Left colon (tissue), 2 donors: ENCODE data around the gene MRPL41. TPM values are rescaled to one million over a fixed set of nuclear protein-coding genes. Genes with fewer than 3 reads are reported as not detected.
"Not testable (repeated sequence)": the region's sequence is repeated elsewhere in the genome, so short reads cannot be mapped to it uniquely, and the experiment has no call there.

Experiments used
- ATAC-seq: fragments of 200-7000 bp; cut with Tn5 transposase; one replicate; pipeline ENCODE4 v1.9.1; 2020; ENCODE audit warnings: mild to moderate bottlenecking, moderate library complexity
- DNase-seq, 2 donors: peaks; one replicate each; pipeline ENCODE4 v3.0.0-alpha.2; 2020
- intact Hi-C, 2 donors: fragments of 100-400 bp; cut with DNase I in 1 of 2; cut with micrococcal nuclease in 1 of 2; formaldehyde crosslinking; loops; one replicate each; pipeline versions ENCODE4 v1.11.2 to v1.14.0; 2022; cut with DNase I, micrococcal nuclease
- total RNA-seq, 2 donors: library from RNA; stranded (reverse); fragmentation: NEBNext Ultra II Directional; extraction: Animal tissue kit (Norgen Biotek cat#: 25700); gene quantifications; one replicate each; pipeline ENCODE4 v1.2.1, GENCODE V29; 2021
- donor health status: DM: no; HTN: no; CAD: no.
- donor health status: DM: yes; HTN: yes; CAD: no.

MRPL41 gene
- total RNA-seq, 2 donors from 2014 or later = 109 to 136 TPM

DNA sequence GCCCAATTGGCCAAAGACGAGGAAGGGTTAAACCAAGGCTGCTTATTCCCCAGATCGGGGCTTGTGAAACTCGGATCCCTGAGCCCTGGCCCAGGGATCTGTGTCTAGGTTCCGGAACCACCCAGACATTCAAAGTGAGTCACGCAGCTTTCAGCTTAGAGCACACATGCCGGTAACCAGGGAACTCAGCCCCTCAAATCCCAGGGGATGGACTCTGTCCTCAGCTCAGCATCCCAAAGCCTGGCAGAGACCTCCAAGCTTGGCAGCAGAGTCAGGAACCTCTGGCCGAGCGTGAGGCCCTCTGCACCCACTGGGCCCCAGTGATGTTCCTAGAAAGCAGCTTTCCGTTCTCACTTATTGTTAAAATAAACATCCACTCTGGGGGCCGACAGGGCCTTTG is 6.6 kb upstream of the MRPL41 start:
- ATAC-seq (no peak), DNase-seq (no peak)
- intact Hi-C loops = no loop called here

DNA sequence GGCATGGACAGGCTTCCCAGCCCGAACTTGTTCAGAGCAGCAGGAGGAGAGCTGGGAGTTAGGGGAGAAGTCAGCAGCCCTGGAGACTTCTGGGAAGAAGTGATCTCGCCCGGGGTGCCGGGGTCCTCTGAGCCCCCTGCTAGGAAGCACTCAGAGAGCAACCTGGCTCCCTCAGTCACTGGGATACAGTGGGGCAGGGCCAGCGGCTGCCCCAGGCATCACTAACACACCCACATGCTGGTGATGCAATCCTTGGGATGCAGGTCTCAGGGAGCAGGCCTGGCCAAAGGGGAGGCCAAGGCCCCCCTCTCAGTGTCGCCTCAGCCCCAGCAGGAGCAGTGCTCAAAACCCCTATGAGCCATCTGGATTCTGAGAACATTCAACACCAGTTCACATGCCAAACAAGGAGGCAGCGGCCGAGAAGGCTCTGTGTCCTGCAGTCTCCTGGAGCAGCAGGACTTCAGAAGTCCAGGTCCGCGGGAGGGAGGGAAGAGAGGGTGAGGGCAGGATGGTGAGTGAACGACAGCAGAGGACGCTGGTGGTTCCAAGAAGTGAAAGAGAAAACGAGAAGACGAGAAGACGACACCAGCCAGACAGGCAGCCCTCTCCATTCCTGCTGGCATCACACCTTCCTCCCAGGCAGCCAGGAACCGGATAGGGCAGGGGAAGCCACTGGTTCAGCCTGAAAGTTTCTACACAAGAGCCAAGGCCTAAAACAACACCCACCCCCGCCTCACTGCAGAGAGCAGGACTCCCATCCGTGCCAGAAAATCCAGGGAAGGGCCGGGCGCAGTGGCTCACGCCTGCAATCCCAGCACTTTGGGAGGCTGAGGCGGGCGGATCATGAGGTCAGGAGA is 3.8 kb upstream of the MRPL41 start:
- DNase-seq (no peak), ATAC-seq (no peak)
- intact Hi-C loops = no loop called here

DNA sequence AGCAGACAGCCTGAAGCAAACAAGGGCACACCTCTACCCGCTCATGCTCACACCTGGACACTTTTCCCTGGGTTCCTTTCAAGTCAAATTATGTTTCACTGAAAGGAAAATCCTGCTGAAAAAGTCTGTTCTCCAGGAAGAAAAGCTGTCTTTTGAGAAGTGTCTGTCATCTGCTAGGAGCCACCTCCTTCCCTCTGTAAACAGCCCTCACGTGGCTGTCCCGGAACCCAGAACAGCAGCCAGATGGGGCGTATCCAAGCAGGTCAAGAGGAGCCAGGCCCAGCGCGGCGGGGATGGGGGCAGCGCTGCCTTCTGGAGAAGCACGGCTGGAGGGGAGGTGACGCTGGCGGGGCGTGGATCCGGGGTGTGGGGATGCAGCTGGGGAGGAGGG is 1.5 kb upstream of the MRPL41 start, which contains the start of gene PNPLA7:
PNPLA7 (minus strand) TSS at position 172 of the 391 bp plus-strand sequence. CDS start 205 bp downstream, outside the sequence.
- ATAC-seq = peak; percentile 80
- DNase-seq = peak; percentile 92 to 95
- intact Hi-C loops = no loop called here

DNA sequence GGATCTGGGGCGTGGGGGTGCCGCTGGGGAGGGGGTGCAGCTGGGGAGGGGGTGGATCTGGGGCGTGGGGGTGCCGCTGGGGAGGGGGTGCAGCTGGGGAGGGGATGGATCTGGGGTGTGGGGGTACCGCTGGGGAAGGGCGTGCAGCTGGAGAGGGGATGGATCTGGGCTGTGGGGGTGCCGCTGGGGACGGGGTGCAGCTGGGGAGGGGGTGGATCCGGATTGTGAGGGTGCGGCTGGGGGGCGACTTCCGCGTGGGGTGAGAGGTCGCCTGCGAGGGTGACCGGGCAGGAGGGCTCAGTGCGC is 768 bp upstream of the MRPL41 start:
- peak in 1 of 2 donors; percentile 47 for DNase-seq
- ATAC-seq, intact Hi-C loops: not testable (repeated sequence)

DNA sequence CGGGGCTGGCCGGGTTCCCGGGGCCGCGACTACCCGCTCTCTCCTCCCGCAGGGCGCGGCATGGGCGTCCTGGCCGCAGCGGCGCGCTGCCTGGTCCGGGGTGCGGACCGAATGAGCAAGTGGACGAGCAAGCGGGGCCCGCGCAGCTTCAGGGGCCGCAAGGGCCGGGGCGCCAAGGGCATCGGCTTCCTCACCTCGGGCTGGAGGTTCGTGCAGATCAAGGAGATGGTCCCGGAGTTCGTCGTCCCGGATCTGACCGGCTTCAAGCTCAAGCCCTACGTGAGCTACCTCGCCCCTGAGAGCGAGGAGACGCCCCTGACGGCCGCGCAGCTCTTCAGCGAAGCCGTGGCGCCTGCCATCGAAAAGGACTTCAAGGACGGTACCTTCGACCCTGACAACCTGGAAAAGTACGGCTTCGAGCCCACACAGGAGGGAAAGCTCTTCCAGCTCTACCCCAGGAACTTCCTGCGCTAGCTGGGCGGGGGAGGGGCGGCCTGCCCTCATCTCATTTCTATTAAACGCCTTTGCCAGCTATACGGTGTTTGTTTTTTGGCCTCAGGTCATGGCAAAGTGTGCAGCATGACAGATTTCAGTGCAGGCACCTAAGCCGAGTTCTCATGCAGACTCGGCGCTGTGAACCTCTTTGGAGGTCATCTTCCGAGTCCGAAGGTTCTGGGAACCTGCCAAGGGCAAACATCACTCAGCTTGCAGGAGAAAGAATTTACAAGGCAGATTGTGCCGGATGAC is 516 bp downstream of the MRPL41 start:
- DNase-seq (peak; percentile 37 to 62), ATAC-seq (peak; percentile 17)
- intact Hi-C loops = no loop called here

DNA sequence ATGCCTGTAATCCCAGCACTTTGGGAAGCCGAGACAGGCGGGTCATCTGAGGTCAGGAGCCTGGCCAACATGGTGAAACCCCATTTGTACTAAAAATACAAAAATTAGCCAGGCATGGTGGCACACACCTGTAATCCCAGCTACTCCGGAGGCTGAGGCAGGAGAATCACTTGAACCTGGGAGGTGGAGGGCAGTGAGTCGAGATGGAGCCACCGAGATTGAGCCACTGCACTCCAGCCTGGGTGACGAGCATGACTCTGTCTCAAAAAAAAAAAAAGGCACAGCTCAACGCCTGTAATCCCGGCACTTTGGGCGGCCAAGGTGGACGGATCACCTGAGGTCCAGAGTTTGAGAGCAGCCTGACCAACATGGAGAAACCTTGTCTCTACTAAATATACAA is 2.0 kb downstream of the MRPL41 start:
- DNase-seq, ATAC-seq, intact Hi-C loops: not testable (repeated sequence)

DNA sequence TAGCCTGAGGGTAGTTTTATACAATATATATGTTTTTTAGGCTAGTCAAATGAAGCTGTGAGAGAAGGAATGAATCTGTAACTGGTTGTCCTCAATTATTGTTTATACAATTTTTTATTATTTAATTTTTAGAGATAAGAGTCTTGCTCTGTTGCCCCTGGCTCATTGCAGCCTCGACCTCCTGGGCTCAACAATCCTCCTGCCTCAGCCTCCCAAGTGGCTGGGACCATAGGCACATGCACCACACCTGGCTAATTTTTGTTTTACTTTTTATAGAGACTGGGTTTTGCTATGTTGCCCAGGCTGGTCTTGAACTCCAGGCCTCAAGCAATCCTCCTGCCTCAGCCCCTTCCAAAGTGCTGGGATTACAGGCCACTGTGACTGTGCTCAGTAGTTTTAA is 2.7 kb downstream of the MRPL41 start:
- DNase-seq (no peak), ATAC-seq (no peak)
- intact Hi-C loops = no loop called here

DNA sequence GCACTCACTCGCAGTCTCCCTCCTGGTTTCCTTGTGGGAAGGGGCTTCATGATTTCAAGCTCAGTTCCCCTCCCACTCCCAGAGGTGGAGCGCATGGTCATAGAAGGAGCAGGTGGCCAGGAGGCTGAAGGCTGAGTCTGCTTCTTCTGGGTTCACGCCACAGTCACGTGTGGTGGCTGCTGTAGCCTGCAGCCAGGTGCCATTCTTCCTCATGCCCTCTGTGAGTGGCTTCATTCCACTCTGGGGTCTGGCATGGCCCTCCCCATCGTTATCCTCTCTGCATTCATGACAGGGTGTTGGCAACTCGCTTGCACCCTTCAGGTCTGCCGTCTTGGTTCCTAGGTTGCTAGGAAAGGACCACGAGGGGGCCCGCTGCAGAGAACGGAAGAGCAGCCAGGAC is 3.5 kb downstream of the MRPL41 start:
- ATAC-seq = no peak
- intact Hi-C loops = no loop called here
- no peak for DNase-seq

DNA sequence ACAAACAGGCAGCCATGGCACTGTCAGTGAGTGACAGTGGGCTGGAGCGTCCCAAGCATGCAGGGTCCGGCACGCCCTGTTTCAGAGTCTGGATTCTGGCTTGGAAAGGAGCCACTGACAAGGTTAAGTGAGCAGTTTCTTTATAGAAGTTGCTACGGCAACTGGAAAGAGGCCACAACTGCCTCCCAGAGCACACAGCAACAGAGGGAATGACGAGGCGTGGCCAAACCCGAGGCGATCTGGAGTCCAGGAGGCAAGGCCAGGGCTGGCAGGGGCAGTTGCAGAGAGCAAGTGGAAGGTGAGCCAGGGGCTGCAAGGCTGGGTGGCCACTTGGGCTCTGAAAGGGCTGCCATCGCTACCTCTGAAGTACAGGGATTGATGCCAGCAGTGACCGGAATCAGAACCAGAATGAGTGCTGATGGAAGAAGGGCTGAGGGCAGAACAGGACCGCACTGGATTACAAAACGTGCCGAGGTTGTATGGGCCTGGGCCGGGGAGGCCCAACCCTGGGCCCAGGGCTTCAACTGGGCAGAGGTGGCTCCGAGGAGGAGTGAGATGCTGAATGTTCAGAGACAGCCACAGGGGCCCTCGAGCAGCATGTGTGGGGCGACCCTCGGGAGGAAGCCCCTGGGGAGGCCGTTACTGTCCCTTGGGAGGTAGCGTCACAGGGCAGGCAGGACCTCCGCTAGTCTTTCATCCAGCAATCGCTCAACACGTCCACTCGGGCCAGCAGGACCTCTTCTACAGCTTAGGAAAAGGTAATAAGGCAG is 4.6 kb downstream of the MRPL41 start:
- intact Hi-C loops = no loop called here
- ATAC-seq (peak; percentile 57), DNase-seq (peak; percentile 70 to 76)

DNA sequence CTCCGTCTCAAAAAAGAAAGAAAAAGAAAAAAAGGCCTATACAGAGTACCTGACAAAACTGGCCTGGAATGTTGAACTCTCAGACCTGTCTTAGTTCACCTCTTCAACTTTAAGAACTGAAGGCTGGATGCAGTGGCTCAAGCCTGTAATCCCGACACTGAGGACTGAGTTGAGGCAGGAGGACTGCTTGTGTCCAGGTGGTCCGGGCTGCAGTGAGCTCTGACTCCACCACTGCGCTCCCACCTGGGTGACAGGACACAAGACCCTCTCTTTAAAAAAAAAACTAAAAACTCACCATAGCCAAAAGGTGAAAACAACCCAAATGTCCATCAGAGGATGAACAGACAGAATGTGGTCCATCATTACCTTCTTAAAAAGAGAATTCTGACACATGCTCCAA is 6.4 kb downstream of the MRPL41 start:
- intact Hi-C loops = no loop called here
- DNase-seq (no peak), ATAC-seq (no peak)

DNA sequence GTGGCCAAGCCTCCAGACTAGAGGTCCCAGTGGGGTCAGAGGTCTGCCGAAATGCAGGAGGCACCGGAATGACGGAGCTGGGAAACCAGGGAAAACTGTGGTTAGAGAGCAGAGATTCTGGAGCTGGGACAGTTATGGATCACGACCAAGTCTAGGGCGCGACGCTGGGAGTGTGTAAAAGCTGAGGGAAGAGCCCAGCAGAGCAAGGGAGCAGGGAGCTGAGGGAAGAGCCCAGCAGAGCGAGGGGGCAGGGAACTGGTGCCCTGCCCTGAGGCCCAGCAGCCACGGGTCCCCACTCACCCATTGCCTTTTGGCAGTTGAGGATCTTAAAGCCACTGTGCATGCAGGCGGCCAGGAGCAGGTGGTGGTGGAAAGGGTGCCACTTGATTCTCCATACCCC is 12.5 kb downstream of the MRPL41 start:
- intact Hi-C loops = no loop called here

DNA sequence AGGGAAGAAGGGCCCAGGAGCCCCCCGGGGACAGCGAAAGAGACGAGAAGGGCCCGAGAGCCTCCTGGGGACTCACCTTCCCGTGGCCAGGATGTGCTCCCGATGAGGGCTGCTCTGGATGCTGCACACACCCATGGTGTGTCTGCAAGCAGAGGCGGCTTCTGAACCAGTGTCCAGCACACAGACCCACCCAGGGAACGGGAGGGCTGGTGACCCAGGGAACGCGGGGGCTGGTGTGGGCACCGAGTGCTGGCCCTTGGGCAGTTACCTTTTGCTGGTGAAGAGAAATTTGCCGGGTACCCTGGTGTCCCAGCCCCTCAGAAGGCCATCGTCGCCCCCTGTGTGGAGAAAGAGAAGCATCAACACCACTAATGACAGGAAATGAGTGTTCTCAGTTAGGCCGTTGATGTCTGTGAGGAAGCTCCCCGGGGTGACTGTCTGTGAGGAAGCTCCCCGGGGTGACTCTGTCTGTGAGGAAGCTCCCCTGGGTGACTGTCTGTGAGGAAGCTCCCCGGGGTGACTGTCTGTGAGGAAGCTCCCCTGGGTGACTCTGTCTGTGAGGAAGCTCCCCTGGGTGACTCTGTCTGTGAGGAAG is 13.2 kb downstream of the MRPL41 start:
- ATAC-seq (no peak), DNase-seq (no peak)
- intact Hi-C loops = no loop called here

More for the DNA sequence above, 12.5 kb downstream of the MRPL41 start:
- ATAC-seq (no peak), DNase-seq (no peak)

DNA sequence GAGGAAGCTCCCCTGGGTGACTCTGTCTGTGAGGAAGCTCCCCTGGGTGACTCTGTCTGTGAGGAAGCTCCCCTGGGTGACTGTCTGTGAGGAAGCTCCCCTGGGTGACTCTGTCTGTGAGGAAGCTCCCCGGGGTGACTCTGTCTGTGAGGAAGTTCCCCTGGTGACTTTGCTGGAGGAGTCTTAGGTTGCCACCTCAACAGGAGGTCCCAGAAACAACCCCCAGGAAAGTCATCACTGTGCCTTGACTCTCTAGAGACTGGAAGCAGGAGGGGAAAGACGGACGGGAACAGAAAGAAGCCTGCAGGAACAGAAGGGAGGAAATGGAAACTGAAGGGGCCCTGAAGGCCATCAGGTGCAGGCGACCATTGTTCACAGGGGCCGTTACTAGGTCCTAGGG is 16.8 kb downstream of the MRPL41 start:
- DNase-seq, intact Hi-C loops, ATAC-seq: not testable (repeated sequence)

DNA sequence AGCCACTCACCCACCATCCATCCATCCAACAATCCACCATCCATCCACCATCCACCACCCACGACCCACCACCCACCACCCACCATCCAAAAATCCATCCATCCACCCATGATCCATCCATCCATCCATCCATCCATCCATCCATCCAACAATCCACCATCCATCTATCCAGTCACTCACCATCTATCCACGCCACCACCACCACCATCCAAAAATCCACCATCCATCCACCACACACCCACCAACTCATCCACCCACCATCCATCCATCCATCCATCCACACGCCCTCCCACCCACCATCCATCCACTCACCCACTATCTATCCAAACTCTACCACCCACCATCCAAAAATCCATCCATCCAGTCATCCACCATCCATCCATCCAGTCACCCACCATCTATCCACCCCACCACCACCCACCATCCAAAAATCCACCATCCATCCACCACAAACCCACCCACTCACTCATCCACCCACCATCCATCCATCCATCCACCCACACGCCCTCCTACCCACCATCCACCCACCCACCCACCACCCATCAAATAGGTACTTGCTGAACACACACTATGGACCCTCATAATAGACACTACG is 18.0 kb downstream of the MRPL41 start:
- intact Hi-C loops = no loop called here
- no peak for ATAC-seq
- DNase-seq = no peak

DNA sequence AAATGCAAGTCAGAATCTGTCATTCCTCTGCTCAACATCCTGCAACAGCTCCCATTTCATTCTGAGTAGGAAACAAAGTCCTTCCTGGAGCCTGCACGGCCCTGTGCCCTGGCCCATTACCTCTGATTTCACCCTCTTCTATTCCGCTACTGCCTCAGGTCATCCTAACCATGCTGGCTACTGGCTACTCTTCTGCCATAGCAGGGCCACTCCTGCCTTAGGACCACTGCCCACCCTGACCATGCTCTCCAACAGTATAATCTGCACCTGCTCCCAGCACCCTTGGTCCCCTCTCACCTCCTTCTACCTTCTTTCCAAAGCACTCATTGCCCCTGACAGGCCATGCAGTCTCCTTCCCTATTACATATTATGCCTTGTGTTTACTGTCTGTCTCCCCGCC is 18.9 kb downstream of the MRPL41 start:
- DNase-seq = no peak
- no peak for ATAC-seq
- intact Hi-C loops = no loop called here

DNA sequence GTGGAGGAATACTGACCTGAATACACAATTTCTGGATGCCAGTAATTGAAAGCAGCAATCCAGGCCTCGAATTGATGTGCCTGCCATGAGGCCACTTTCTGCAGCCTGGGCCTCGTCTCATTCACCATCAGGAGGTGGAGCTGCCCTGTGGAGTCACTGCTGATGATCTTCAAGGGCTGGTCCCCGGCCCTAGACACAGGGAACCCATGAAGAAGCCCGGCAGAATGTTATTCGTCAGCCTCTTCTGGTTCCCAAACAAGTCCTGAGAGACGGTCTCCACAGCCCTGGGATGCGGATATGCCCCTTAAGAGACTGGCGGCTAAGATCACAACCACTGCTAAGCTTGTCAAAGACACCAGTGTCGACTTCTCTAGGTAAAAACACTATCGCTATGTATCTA is 22.5 kb downstream of the MRPL41 start:
- intact Hi-C loops = no loop called here
- ATAC-seq = no peak
- no peak for DNase-seq

DNA sequence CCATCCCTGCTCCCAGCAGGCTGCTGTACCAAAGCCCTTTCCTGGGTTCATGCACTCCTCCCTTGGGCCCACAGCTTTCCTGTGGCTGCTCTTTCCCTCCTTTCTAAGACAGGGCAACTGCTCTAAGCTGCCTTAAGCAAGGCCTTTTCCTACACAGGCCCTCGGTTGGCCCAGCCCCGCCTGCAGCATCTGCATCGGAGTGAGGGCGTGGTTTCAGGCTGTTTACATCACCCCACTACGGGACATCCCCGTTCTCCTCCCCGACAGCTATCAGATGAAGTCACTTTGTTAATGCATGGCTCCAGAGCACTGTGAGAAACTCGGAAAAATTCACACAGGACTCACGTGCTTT is 23.7 kb downstream of the MRPL41 start:
- ATAC-seq (no peak), DNase-seq (no peak)
- intact Hi-C loops = no loop called here

DNA sequence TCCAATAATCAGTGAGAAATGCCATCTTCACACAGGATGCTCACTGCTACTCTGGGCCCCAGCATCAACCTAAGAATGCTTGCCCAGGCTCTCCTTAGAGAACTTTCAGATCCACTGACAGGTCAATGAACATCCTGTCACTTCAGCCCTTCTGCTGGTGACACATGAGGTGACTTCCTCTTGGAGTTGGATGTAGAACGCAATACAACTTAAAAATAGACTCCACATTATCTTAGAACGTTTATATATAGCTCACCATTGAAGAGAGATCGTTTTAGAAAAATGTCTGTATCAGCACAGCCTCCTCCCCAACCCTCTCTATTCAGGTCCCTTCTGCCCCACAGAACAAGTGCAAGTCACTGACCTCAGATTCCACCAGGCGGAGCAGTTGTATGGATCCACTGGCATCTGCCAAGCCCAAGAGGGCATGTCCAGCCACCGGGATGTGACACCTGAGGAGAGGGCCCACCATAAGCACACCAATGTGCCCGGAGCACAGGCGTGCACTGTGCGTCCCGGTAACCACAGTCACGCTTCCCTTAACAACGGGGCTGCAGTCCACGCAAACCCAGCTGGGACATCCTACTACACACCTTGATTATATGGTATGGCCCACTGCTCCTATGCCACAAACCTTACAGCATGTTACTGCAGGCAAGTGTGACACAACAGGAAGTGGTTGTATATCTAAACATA is 24.2 kb downstream of the MRPL41 start:
- ATAC-seq = no peak
- no peak for DNase-seq
- intact Hi-C loops = no loop called here
